AG09319 (cell line): ENCODE data around the gene OR5K2.

Experiments used
- DNase-seq: peaks from one replicate; pipeline ENCODE4 v3.0.0-alpha.2; 2010; ENCODE audit warnings: low read depth; ENCODE audit errors: extremely low read depth
- CTCF ChIP-seq: IDR thresholded peaks from 2 replicates; pipeline ENCODE4 v1.5.1; 2011; ENCODE audit warnings: low read depth, mild to moderate bottlenecking, inconsistent platforms, low read length, moderate library complexity

Gene OR5K2

GRCh38 chr3:98497381-98497780 lies at the start of gene OR5K2:
OR5K2 (plus strand) TSS chr3:98497681; CDS start chr3:98497681, 0 bp downstream.
- no peak for DNase-seq
- no peak for TF ChIP-seq CTCF

DNA sequence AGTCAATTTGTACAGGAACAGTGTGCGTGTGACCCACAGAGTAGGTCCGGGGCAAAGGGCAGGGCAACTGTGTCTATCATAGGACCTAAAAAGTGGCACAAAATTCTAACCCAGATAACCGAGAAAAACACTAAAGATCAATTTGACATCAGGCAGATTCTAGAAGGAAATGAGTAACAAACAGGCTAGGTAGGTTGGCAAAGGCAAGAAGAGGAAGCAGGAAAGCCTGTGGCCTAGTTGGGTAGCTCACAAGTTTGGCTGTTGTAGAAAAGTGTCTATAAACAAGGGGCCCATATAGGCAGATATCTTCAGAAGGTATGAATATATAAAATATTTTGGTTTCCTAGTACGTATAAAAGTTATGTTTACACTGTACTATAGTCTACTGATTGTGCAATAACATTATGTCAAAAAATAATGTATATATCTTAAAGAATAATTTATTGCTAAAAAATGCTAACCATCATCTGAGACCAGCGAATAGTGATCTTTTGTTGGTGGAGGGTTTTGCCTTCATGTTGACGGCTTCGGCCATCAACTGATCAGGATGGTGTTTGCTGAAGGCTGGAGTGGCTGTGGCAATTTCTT lies 47.8 kb upstream of the OR5K2 start:
- TF ChIP-seq CTCF: no peak
- no peak for DNase-seq

DNA sequence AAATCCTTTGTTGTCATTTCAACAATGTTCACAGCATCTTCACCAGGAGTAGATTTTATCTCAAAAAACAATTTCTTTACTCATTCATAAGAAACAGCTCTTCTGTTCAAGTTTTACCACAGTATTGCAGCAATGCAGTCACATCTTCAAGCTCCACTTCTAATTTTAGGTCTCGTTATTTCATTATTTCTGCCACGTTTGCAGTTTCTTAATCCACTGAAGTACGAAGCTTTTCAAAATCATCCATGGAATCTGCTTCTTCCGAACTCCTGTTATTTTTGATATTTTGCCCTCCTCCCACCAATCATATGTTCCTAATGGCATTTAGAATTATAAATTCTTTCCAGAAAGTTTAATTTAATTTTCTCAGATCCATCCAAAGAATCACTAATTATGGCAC lies 47.1 kb upstream of the OR5K2 start:
- DNase-seq: no peak
- TF ChIP-seq CTCF: no peak

DNA sequence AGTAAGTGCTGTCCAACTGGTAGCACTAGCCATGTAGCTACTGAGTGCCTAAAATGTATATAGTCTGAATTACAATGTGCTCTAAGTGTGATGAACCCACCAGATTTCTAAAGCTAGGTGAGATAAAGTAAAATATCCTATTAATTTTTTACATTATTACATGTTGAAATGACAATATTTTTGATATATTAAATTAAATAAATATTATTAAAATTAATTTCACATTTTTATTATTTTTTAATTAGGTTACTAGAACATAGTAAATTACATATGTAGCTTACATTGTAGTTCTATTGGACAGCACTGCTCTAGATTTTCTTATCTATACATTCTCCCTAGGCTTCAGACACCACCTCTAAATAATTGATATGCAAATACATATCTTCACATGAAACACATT lies 43.7 kb upstream of the OR5K2 start:
- no peak for DNase-seq
- no peak for TF ChIP-seq CTCF

- no peak for TF ChIP-seq CTCF
- no peak for DNase-seq
Observed at GRCh38 chr3:98454929-98455328, 42.6 kb upstream of the OR5K2 start.

DNA sequence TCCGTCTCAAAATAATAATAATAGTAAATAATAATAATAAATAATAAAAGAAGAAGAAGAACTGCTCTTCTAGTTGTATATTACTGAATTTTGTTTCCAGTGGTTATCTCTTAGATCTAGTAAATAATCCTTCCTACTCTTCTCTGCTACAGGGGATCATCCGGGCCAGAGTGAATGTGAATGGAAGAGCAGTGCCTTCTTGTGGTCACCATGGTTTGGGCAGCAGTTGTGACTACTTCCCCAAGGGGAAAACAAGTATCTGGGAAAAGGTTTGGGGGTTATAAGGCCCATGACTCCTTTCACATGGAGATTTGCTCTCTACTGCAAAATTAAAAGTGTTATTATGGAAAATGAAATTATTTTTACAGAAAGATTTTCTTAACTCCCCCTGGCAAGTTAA lies 39.9 kb upstream of the OR5K2 start:
- no peak for TF ChIP-seq CTCF
- no peak for DNase-seq

DNA sequence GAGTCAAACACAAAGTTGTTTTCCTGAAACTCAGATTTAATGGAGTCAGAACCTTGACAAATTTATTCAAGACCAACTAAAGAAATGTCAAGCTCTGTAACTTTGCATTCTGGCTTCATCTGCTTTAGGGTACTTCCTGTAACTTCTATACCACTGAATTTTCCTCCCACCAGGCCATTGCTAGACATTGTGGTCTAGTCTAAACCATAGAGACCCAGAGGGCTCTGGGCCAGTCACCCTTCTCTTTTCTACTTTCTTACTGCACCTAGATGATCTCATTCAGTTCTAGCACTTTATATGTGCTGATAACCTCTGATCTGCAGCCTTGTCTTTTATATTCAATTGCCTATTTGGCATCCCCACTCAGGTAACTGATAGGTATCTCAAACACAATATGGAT lies 37.3 kb upstream of the OR5K2 start:
- no peak for DNase-seq
- no peak for TF ChIP-seq CTCF
